Measurements from ENCODE around the gene HOXA1. TPM values are rescaled to one million over a fixed set of nuclear protein-coding genes. Genes with fewer than 3 reads are reported as not detected.

HOXA1 gene
- polyA plus RNA-seq, 3 donors from 2014 or later, result 0.62 TPM; not detected in 2

- Mint-ChIP-seq H3K4me1 (no peaks in the 10 kb centered on the region), H3K9me3 (no peaks in the 10 kb centered on the region), H3K27me3 (ENCODE audit: low read depth in 3 of 3) (peaks cover 0 to 2% (median 0%) of the 10 kb centered on the region in 3 donors), H3K27ac (no peak overlapping the region), H3K36me3 (peaks cover 0 to 4% (median 3%) of the 10 kb centered on the region in 3 donors), H3K4me3 (no peak overlapping the region)
- DNase-seq, result no peak
Measured at GRCh38 chr7:27116962-27117886, 21.4 kb upstream of the HOXA1 start.

GRCh38 chr7:27116031-27116961 lies 20.5 kb upstream of the HOXA1 start:
- Mint-ChIP-seq H3K4me3 (no peak overlapping the region), H3K27me3 (ENCODE audit: low read depth in 3 of 3) (peaks cover 0 to 2% (median 0%) of the 10 kb centered on the region in 3 donors)
- DNase-seq, result no peak

GRCh38 chr7:27115221-27116026 lies 19.6 kb upstream of the HOXA1 start:
- Mint-ChIP-seq H3K27me3 (ENCODE audit: low read depth in 3 of 3) (peaks cover 0 to 2% (median 0%) of the 10 kb centered on the region in 3 donors), H3K4me3 (no peak overlapping the region), H3K27ac (no peak overlapping the region), H3K4me1 (no peaks in the 10 kb centered on the region), H3K9me3 (no peaks in the 10 kb centered on the region), H3K36me3 (peaks cover 0 to 4% (median 0%) of the 10 kb centered on the region in 3 donors)
- DNase-seq, result no peak

More at GRCh38 chr7:27116031-27116961, 20.5 kb upstream of the HOXA1 start:
- peaks cover 0 to 4% (median 0%) of the 10 kb centered on the region in 3 donors for H3K36me3 Mint-ChIP-seq
- peak overlapping the region in 1 of 6 donors; percentile 50 for H3K27ac Mint-ChIP-seq
- no peaks in the 10 kb centered on the region for H3K9me3 Mint-ChIP-seq
- no peaks in the 10 kb centered on the region for H3K4me1 Mint-ChIP-seq

- Mint-ChIP-seq H3K27me3 (ENCODE audit: low read depth in 3 of 3) (peaks cover 0 to 2% (median 0%) of the 10 kb centered on the region in 3 donors), H3K4me3 (no peak overlapping the region), H3K9me3 (no peaks in the 10 kb centered on the region), H3K36me3 (peaks cover 0 to 4% (median 0%) of the 10 kb centered on the region in 3 donors), H3K4me1 (no peaks in the 10 kb centered on the region), H3K27ac (no peak overlapping the region)
- DNase-seq, result no peak
Measured at GRCh38 chr7:27114881-27115220, 19.1 kb upstream of the HOXA1 start.

GRCh38 chr7:27113991-27114769 lies 18.4 kb upstream of the HOXA1 start:
- no peak overlapping the region for H3K4me3 Mint-ChIP-seq
- peaks cover 0 to 2% (median 0%) of the 10 kb centered on the region in 3 donors for H3K27me3 Mint-ChIP-seq (ENCODE audit: low read depth in 3 of 3)
- H3K9me3 Mint-ChIP-seq, result no peaks in the 10 kb centered on the region
- no peaks in the 10 kb centered on the region for H3K4me1 Mint-ChIP-seq
- H3K27ac Mint-ChIP-seq, result no peak overlapping the region
- DNase-seq, result no peak
- peaks cover 0 to 4% (median 0%) of the 10 kb centered on the region in 3 donors for H3K36me3 Mint-ChIP-seq

GRCh38 chr7:27112955-27113949 lies 17.5 kb upstream of the HOXA1 start:
- Mint-ChIP-seq H3K9me3 (no peaks in the 10 kb centered on the region), H3K4me1 (no peaks in the 10 kb centered on the region), H3K36me3 (peaks cover 0 to 4% (median 0%) of the 10 kb centered on the region in 3 donors), H3K4me3 (no peak overlapping the region), H3K27me3 (ENCODE audit: low read depth in 3 of 3) (peaks cover 0 to 2% (median 0%) of the 10 kb centered on the region in 3 donors), H3K27ac (no peak overlapping the region)
- no peak for DNase-seq

GRCh38 chr7:27112361-27112760 lies 16.6 kb upstream of the HOXA1 start:
- H3K27ac Mint-ChIP-seq, result no peak overlapping the region
- H3K27me3 Mint-ChIP-seq (ENCODE audit: low read depth in 3 of 3), result peaks cover 0 to 2% (median 0%) of the 10 kb centered on the region in 3 donors
- peaks cover 0 to 4% (median 3%) of the 10 kb centered on the region in 3 donors for H3K36me3 Mint-ChIP-seq
- DNase-seq, result no peak
- H3K4me3 Mint-ChIP-seq, result no peak overlapping the region
- H3K9me3 Mint-ChIP-seq, result no peaks in the 10 kb centered on the region
- H3K4me1 Mint-ChIP-seq, result no peaks in the 10 kb centered on the region

- Mint-ChIP-seq H3K27me3 (ENCODE audit: low read depth in 3 of 3) (peaks cover 0 to 2% (median 0%) of the 10 kb centered on the region in 3 donors), H3K36me3 (peaks cover 0 to 4% (median 3%) of the 10 kb centered on the region in 3 donors), H3K4me1 (no peaks in the 10 kb centered on the region), H3K4me3 (no peak overlapping the region), H3K27ac (no peak overlapping the region), H3K9me3 (no peaks in the 10 kb centered on the region)
- no peak for DNase-seq
Measured at GRCh38 chr7:27111751-27112277, 16.0 kb upstream of the HOXA1 start.

GRCh38 chr7:27111042-27111750 lies 15.4 kb upstream of the HOXA1 start:
- H3K27me3 Mint-ChIP-seq (ENCODE audit: low read depth in 3 of 3), result peaks cover 0 to 2% (median 0%) of the 10 kb centered on the region in 3 donors
- no peaks in the 10 kb centered on the region for H3K4me1 Mint-ChIP-seq
- DNase-seq, result no peak
- H3K36me3 Mint-ChIP-seq, result peaks cover 0 to 3% (median 2%) of the 10 kb centered on the region in 3 donors
- no peak overlapping the region for H3K27ac Mint-ChIP-seq
- H3K4me3 Mint-ChIP-seq, result no peak overlapping the region
- no peaks in the 10 kb centered on the region for H3K9me3 Mint-ChIP-seq

- no peak overlapping the region for H3K4me3 Mint-ChIP-seq
- no peak overlapping the region for H3K27ac Mint-ChIP-seq
- no peaks in the 10 kb centered on the region for H3K4me1 Mint-ChIP-seq
- H3K27me3 Mint-ChIP-seq (ENCODE audit: low read depth in 3 of 3), result peaks cover 0 to 2% (median 0%) of the 10 kb centered on the region in 3 donors
- DNase-seq, result no peak
- H3K9me3 Mint-ChIP-seq, result no peaks in the 10 kb centered on the region
- H3K36me3 Mint-ChIP-seq, result peaks cover 0 to 3% (median 0%) of the 10 kb centered on the region in 3 donors
Measured at GRCh38 chr7:27110186-27111031, 14.6 kb upstream of the HOXA1 start.

Measured in immature natural killer cell (primary cell).